DOHH2 (cell line): ENCODE results near the gene NFU1.

Experiments
- H3F3A ChIP-seq: fragments of 200-600 bp; sonication (generic), shearing (Covaris generic); 2 replicates; pipeline ENCODE4 v1.6.0; 2016; ENCODE audit warnings: antibody characterized with exemption, mild to moderate bottlenecking; ENCODE audit not compliant: control insufficient read depth, insufficient read depth
- H3K27ac ChIP-seq: fragments of 200-600 bp; sonication (generic); 2 replicates; pipeline ENCODE4 v1.5.1; 2014; ENCODE audit warnings: low read depth, mild to moderate bottlenecking, low read length, moderate library complexity
- H3K27me3 ChIP-seq: fragments of 200-600 bp; sonication (generic); 2 replicates; pipeline ENCODE4 v1.6.1; 2014; ENCODE audit warnings: mild to moderate bottlenecking, low read length, mixed read lengths; ENCODE audit not compliant: control insufficient read depth
- H3K36me3 ChIP-seq: fragments of 200-600 bp; sonication (generic); 2 replicates; pipeline ENCODE4 v1.6.1; 2014; ENCODE audit warnings: mild to moderate bottlenecking, low read length, moderate library complexity, mixed read lengths; ENCODE audit not compliant: control insufficient read depth
- H3K4me1 ChIP-seq: fragments of 200-600 bp; sonication (generic); 2 replicates; pipeline ENCODE4 v1.6.1; 2014; ENCODE audit warnings: mild to moderate bottlenecking, low read length, mixed read lengths; ENCODE audit not compliant: control insufficient read depth
- H3K4me2 ChIP-seq: fragments of 200-600 bp; sonication (generic); 2 replicates; pipeline ENCODE4 v1.6.0; 2014; ENCODE audit warnings: mild to moderate bottlenecking, low read length, moderate library complexity
- H3K4me3 ChIP-seq: fragments of 200-600 bp; sonication (generic); 2 replicates; pipeline ENCODE4 v1.5.1; 2014; ENCODE audit warnings: mild to moderate bottlenecking, low read length, mixed read lengths
- H3K79me2 ChIP-seq: fragments of 200-600 bp; sonication (generic); 2 replicates; pipeline ENCODE4 v1.6.1; 2014; ENCODE audit warnings: mild to moderate bottlenecking, low read length, mixed read lengths; ENCODE audit not compliant: control insufficient read depth
- H3K9me2 ChIP-seq: fragments of 200-600 bp; sonication (generic); replicated peaks from 2 replicates; pipeline ENCODE4 v1.6.1; 2014; ENCODE audit warnings: mild to moderate bottlenecking, low read length, mixed read lengths; ENCODE audit not compliant: control insufficient read depth
- H3K9me3 ChIP-seq: fragments of 200-600 bp; sonication (generic); 2 replicates; pipeline ENCODE4 v1.6.1; 2014; ENCODE audit warnings: antibody characterized with exemption, low read length, mixed read lengths; ENCODE audit not compliant: control insufficient read depth, insufficient read depth
- H4K20me1 ChIP-seq: fragments of 200-600 bp; sonication (generic); 2 replicates; pipeline ENCODE4 v1.6.0; 2014; ENCODE audit warnings: low read depth, mild to moderate bottlenecking, antibody characterized with exemption, low read length, moderate library complexity; ENCODE audit not compliant: control insufficient read depth, insufficient read depth
- CTCF ChIP-seq: fragments of 200-600 bp; sonication (generic); IDR thresholded peaks from one replicate; pipeline ENCODE4 v1.5.1; 2014; ENCODE audit warnings: antibody characterized with exemption, mild to moderate bottlenecking, low read depth, low read length; ENCODE audit not compliant: poor library complexity, severe bottlenecking
- EZH2phosphoT487 ChIP-seq: fragments of 200-600 bp; sonication (generic); IDR thresholded peaks from 2 replicates; pipeline ENCODE4 v1.6.1; 2017; ENCODE audit warnings: borderline replicate concordance, mild to moderate bottlenecking, antibody characterized with exemption, low read length, moderate library complexity, mixed read lengths

NFU1 gene

GRCh38 chr2:69466728-69467127 lies 29.5 kb upstream of the NFU1 start:
- TF ChIP-seq EZH2phosphoT487 (no peak), CTCF (no peak)
- H3K4me2 ChIP-seq: no peak overlapping the region
- H3K9me2 ChIP-seq: no peaks in the 10 kb centered on the region
- H3K27me3 ChIP-seq: peaks cover 26% of the 10 kb centered on the region
- H3K4me1 ChIP-seq: no peaks in the 10 kb centered on the region
- no peaks in the 10 kb centered on the region for H4K20me1 ChIP-seq
- no peaks in the 10 kb centered on the region for H3K79me2 ChIP-seq
- H3K27ac ChIP-seq: no peak overlapping the region
- H3K9me3 ChIP-seq: no peaks in the 10 kb centered on the region
- H3K4me3 ChIP-seq: no peak overlapping the region
- no peaks in the 10 kb centered on the region for H3K36me3 ChIP-seq
- no peaks in the 10 kb centered on the region for H3F3A ChIP-seq

- no peak overlapping the region for H3K4me2 ChIP-seq
- no peaks in the 10 kb centered on the region for H3K9me2 ChIP-seq
- no peaks in the 10 kb centered on the region for H3K9me3 ChIP-seq
- no peak overlapping the region for H3K4me3 ChIP-seq
- peaks cover 18% of the 10 kb centered on the region for H3K27me3 ChIP-seq
- H3F3A ChIP-seq: no peaks in the 10 kb centered on the region
- no peak overlapping the region for H3K27ac ChIP-seq
- H4K20me1 ChIP-seq: no peaks in the 10 kb centered on the region
- H3K79me2 ChIP-seq: no peaks in the 10 kb centered on the region
- no peaks in the 10 kb centered on the region for H3K36me3 ChIP-seq
- TF ChIP-seq EZH2phosphoT487 (no peak), CTCF (no peak)
- H3K4me1 ChIP-seq: no peaks in the 10 kb centered on the region
Observed at GRCh38 chr2:69465513-69466456, 28.6 kb upstream of the NFU1 start.

GRCh38 chr2:69464575-69464974 lies 27.3 kb upstream of the NFU1 start:
- Histone ChIP-seq H3K27ac (no peak overlapping the region), H4K20me1 (no peaks in the 10 kb centered on the region), H3K79me2 (no peaks in the 10 kb centered on the region), H3K4me2 (no peak overlapping the region), H3F3A (no peaks in the 10 kb centered on the region), H3K4me1 (no peaks in the 10 kb centered on the region), H3K36me3 (no peaks in the 10 kb centered on the region), H3K9me3 (no peaks in the 10 kb centered on the region), H3K9me2 (no peaks in the 10 kb centered on the region), H3K27me3 (peaks cover 9% of the 10 kb centered on the region), H3K4me3 (no peak overlapping the region)
- TF ChIP-seq CTCF: no peak
- no peak for TF ChIP-seq EZH2phosphoT487
